Mammary epithelial cell (primary cell): Measurements from ENCODE around the gene ATPAF1.

Source experiments
- CTCF ChIP-seq, 2 donors: IDR thresholded peaks in 1 of 2; conservative IDR thresholded peaks in 1 of 2; 2 replicates each; pipeline ENCODE4 v1.5.1; 2011 to 2012; ENCODE audit warnings: inconsistent platforms in 2 of 2, low read length in 2 of 2, mild to moderate bottlenecking in 2 of 2, control low read depth in 1 of 2, low read depth in 1 of 2; ENCODE audit not compliant: insufficient read depth in 1 of 2; ENCODE audit errors: extremely low read depth in 1 of 2
- EZH2 ChIP-seq: IDR thresholded peaks from 2 replicates; pipeline ENCODE4 v1.6.1; 2012; ENCODE audit warnings: low read length, inconsistent platforms, borderline replicate concordance

GRCh38 chr1:46650491-46650890 lies 17.7 kb downstream of the ATPAF1 start:
- TF ChIP-seq CTCF (conservative IDR thresholded peaks at IDR 0.05 in 1 of 2, IDR thresholded peaks at IDR 0.05 in 1 of 2; ENCODE audit: extremely low read depth in 1 of 2, insufficient read depth in 1 of 2, low read depth in 1 of 2, low read length in 2 of 2) (no peak), EZH2 (no peak)
